ENCODE data around the gene KRT84. TPM values are rescaled to one million over a fixed set of nuclear protein-coding genes. Genes with fewer than 3 reads are reported as not detected.

The KRT84 gene
- total RNA-seq, 2 experiments from 2014 or later, result not detected

DNA sequence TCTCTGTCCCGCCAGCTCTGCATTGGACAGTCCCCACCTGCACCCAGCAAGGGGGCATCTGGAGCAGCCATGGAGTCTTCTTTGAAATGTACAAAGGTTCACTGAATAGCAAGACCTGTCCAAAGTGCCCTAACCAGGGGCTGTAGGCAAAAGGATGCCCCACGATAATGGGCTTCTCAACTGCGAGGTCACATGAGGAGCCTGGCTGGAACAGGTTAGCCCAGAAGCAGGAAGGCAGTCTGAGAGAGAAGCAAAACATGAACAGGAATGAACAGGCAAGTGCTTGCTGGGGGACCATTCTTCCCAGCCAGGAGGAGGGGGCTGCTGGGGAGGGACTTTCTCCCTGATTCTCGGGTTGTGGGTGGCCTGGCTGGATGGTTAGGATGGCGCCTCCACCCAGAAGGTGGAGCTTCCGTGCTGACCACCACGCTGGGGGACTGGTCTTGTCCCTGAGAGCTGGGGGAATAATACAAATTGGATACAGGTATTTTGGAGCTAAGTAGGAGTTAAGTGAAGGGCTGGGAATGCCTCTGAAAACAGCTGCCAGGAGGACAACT lies 25.3 kb downstream of the KRT84 start:
- no peaks in the 10 kb centered on the region for H3K79me2 ChIP-seq (ENCODE audit: insufficient read depth, low read depth, low read length)
- no TSS peak for BruUV-seq (replicated peaks)
- intact Hi-C loops (cut with micrococcal nuclease; ENCODE audit: unreplicated experiment), result no loop called here
- H3K36me3 ChIP-seq (ENCODE audit: insufficient read depth, low read length), result no peaks in the 10 kb centered on the region
- no peak for DNase-seq (ENCODE audit: low spot score)
- TF ChIP-seq, protein P1, sequence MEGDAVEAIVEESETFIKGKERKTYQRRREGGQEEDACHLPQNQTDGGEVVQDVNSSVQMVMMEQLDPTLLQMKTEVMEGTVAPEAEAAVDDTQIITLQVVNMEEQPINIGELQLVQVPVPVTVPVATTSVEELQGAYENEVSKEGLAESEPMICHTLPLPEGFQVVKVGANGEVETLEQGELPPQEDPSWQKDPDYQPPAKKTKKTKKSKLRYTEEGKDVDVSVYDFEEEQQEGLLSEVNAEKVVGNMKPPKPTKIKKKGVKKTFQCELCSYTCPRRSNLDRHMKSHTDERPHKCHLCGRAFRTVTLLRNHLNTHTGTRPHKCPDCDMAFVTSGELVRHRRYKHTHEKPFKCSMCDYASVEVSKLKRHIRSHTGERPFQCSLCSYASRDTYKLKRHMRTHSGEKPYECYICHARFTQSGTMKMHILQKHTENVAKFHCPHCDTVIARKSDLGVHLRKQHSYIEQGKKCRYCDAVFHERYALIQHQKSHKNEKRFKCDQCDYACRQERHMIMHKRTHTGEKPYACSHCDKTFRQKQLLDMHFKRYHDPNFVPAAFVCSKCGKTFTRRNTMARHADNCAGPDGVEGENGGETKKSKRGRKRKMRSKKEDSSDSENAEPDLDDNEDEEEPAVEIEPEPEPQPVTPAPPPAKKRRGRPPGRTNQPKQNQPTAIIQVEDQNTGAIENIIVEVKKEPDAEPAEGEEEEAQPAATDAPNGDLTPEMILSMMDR (conservative IDR thresholded peaks at IDR 0.05; ENCODE audit: low read length), result no peak
- TF ChIP-seq EZH2phosphoT487 (IDR thresholded peaks at IDR 0.05; ENCODE audit: borderline replicate concordance, low read depth, low read length), result no peak
- no peaks in the 10 kb centered on the region for H3K9me3 ChIP-seq (ENCODE audit: low read length)
- H3K27ac ChIP-seq (ENCODE audit: low read depth, low read length, poor library complexity, severe bottlenecking), result no peak overlapping the region
- no peak overlapping the region for H3K4me2 ChIP-seq (ENCODE audit: low read length)
- peaks cover 39% of the 10 kb centered on the region for H3K4me1 ChIP-seq (ENCODE audit: insufficient read depth, low read length, poor library complexity, severe bottlenecking)
- POLR2A ChIA-PET, result no interaction called here
- no peak overlapping the region for H3K4me3 ChIP-seq (ENCODE audit: low read depth, low read length, poor library complexity, severe bottlenecking)
- H3K9me2 ChIP-seq (ENCODE audit: insufficient read depth, low read length), result no peaks in the 10 kb centered on the region
- H4K20me1 ChIP-seq (ENCODE audit: insufficient read depth, low read length), result no peaks in the 10 kb centered on the region
- CTCF ChIA-PET (ENCODE audit: unreplicated experiment), result interaction anchor here (1.0 kb wide), 1 partner anchor 32 kb away, joined by 3 read pairs; no protein-coding TSS in a partner anchor
- H2AFZ ChIP-seq (ENCODE audit: low read length), result no peak overlapping the region; the same call in 1 of the 2 replicates

DNA sequence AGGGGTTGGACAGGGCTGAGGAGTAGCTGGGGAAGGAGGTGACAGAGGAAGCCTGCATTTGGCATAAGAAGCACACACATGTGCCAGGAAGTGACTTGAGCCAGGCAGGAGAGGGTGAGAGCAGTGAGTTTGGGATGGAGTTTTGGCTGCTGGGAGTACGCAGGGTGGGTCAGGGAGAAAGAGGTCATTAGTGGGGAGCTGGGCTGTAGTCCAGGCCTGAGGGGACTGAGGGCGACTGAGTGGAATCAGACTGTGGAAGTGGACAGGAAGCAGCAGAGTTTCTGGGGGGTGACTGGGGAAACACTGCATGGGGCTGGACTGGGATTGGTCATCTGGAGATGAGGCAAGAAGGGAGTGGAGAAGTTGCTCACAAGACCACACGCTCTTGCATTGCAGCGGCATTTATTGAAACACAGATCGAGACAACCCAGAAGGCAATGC lies 25.8 kb downstream of the KRT84 start:
- H3K4me1 ChIP-seq (ENCODE audit: insufficient read depth, low read length, poor library complexity, severe bottlenecking), result peaks cover 39% of the 10 kb centered on the region
- CTCF ChIA-PET (ENCODE audit: unreplicated experiment), result no interaction called here

More for the DNA sequence above, 25.8 kb downstream of the KRT84 start:
- H3K9me2 ChIP-seq (ENCODE audit: insufficient read depth, low read length), result no peaks in the 10 kb centered on the region
- H3K27ac ChIP-seq (ENCODE audit: low read depth, low read length, poor library complexity, severe bottlenecking), result peak overlapping the region; percentile 86
- H4K20me1 ChIP-seq (ENCODE audit: insufficient read depth, low read length), result no peaks in the 10 kb centered on the region
- no peak overlapping the region for H3K4me3 ChIP-seq (ENCODE audit: low read depth, low read length, poor library complexity, severe bottlenecking)
- BruUV-seq (replicated peaks), result no TSS peak
- POLR2A ChIA-PET, result no interaction called here
- H3K4me2 ChIP-seq (ENCODE audit: low read length), result peak overlapping the region; percentile 67
- no peak for DNase-seq (ENCODE audit: low spot score)
- H3K36me3 ChIP-seq (ENCODE audit: insufficient read depth, low read length), result no peaks in the 10 kb centered on the region
- peak overlapping the region; percentile 31 for H2AFZ ChIP-seq (ENCODE audit: low read length)
- TF ChIP-seq, protein P1 (conservative IDR thresholded peaks at IDR 0.05; ENCODE audit: low read length), result no peak
- no peak for TF ChIP-seq EZH2phosphoT487 (IDR thresholded peaks at IDR 0.05; ENCODE audit: borderline replicate concordance, low read depth, low read length)
- intact Hi-C loops (cut with micrococcal nuclease; ENCODE audit: unreplicated experiment), result no loop called here
- no peaks in the 10 kb centered on the region for H3K79me2 ChIP-seq (ENCODE audit: insufficient read depth, low read depth, low read length)
- no peaks in the 10 kb centered on the region for H3K9me3 ChIP-seq (ENCODE audit: low read length)
